ENCODE results near the gene PTGDR2.
"Not testable (repeated sequence)": the region's sequence is repeated elsewhere in the genome, so short reads cannot be mapped to it uniquely, and the experiment has no call there.

Gene PTGDR2

GRCh38 chr11:60825118-60825517 lies 30.6 kb downstream of the PTGDR2 start:
- DNase-seq (ENCODE audit: extremely low read depth, low read depth): no peak
- TF ChIP-seq CTCF (IDR thresholded peaks at IDR 0.05; ENCODE audit: low read depth, low read length): no peak

GRCh38 chr11:60823745-60824306 lies 31.9 kb downstream of the PTGDR2 start:
- DNase-seq (ENCODE audit: extremely low read depth, low read depth): not testable (repeated sequence)

- DNase-seq (ENCODE audit: extremely low read depth, low read depth): no peak
- TF ChIP-seq CTCF (IDR thresholded peaks at IDR 0.05; ENCODE audit: low read depth, low read length): no peak
Measured at GRCh38 chr11:60821827-60822599, 33.7 kb downstream of the PTGDR2 start.

GRCh38 chr11:60818057-60818456 lies 37.7 kb downstream of the PTGDR2 start:
- TF ChIP-seq CTCF (IDR thresholded peaks at IDR 0.05; ENCODE audit: low read depth, low read length): no peak
- DNase-seq (ENCODE audit: extremely low read depth, low read depth): no peak

GRCh38 chr11:60816590-60817157 lies 39.1 kb downstream of the PTGDR2 start:
- TF ChIP-seq CTCF (IDR thresholded peaks at IDR 0.05; ENCODE audit: low read depth, low read length): no peak
- no peak for DNase-seq (ENCODE audit: extremely low read depth, low read depth)

GRCh38 chr11:60814112-60814511 lies 41.6 kb downstream of the PTGDR2 start:
- TF ChIP-seq CTCF (IDR thresholded peaks at IDR 0.05; ENCODE audit: low read depth, low read length): no peak

GRCh38 chr11:60813324-60813723 lies 42.4 kb downstream of the PTGDR2 start:
- no peak for TF ChIP-seq CTCF (IDR thresholded peaks at IDR 0.05; ENCODE audit: low read depth, low read length)
- DNase-seq (ENCODE audit: extremely low read depth, low read depth): no peak

More at GRCh38 chr11:60814112-60814511, 41.6 kb downstream of the PTGDR2 start:
- DNase-seq (ENCODE audit: extremely low read depth, low read depth): no peak

Measured in AG09319 (cell line).